IMR-90 (cell line): ENCODE results near the gene NELL1. TPM values are rescaled to one million over a fixed set of nuclear protein-coding genes. Genes with fewer than 3 reads are reported as not detected.

Experiments
- ATAC-seq: fragments of 200-7000 bp; cut with Tn5 transposase; 2 replicates; pipeline ENCODE4 v1.9.1; 2020; ENCODE audit warnings: low read depth, mild to moderate bottlenecking, moderate library complexity
- BruUV-seq: library from RNA; stranded (reverse); fragments of 400-500 nt; replicated peaks from 2 replicates; lab custom pipeline; 2021; lab: Mats Ljungman, UMichigan
- CTCF ChIA-PET: fragments of 300-600 bp; formaldehyde crosslinking; extraction: SDS; loops from one replicate; lab custom pipeline; 2021; ENCODE audit warnings: antibody characterized with exemption; lab: Yijun Ruan, JAX
- POLR2A ChIA-PET: fragments of 300-600 bp; sonication (Branson Sonifier 250); formaldehyde crosslinking; loops from one replicate; lab custom pipeline; 2022; ENCODE audit warnings: antibody characterized with exemption; ENCODE audit not compliant: unreplicated experiment; lab: Charles Lee
- DNase-seq: peaks from one replicate; pipeline ENCODE4 v3.0.0; 2013
- H2AFZ ChIP-seq: replicated peaks from 2 replicates; pipeline ENCODE3; 2013; ENCODE audit warnings: low read length, mild to moderate bottlenecking; ENCODE audit not compliant: poor library complexity
- H2AK5ac ChIP-seq: 2 replicates; pipeline ENCODE4 v1.6.1; 2013; ENCODE audit warnings: low read depth, low read length, inconsistent platforms
- H2AK9ac ChIP-seq: replicated peaks from 2 replicates; pipeline ENCODE3; 2013; ENCODE audit warnings: mild to moderate bottlenecking, low read depth, low read length, moderate library complexity; ENCODE audit not compliant: poor library complexity
- H2BK120ac ChIP-seq: 2 replicates; pipeline ENCODE4 v1.6.1; 2013; ENCODE audit warnings: low read depth, low read length, inconsistent platforms
- H2BK15ac ChIP-seq: 3 replicates; pipeline ENCODE4 v1.6.1; 2013; ENCODE audit warnings: low read depth, low read length, inconsistent platforms
- H2BK20ac ChIP-seq: 2 replicates; pipeline ENCODE4 v1.6.1; 2013; ENCODE audit warnings: low read depth, mild to moderate bottlenecking, inconsistent platforms, low read length, moderate library complexity
- H2BK5ac ChIP-seq: 2 replicates; pipeline ENCODE4 v1.6.1; 2013; ENCODE audit warnings: mild to moderate bottlenecking, low read depth, low read length, inconsistent platforms; ENCODE audit not compliant: poor library complexity, severe bottlenecking
- H3K14ac ChIP-seq: replicated peaks from 2 replicates; pipeline ENCODE4 v1.6.1; 2013; ENCODE audit warnings: low read depth, low read length, inconsistent platforms
- H3K18ac ChIP-seq: 2 replicates; pipeline ENCODE4 v1.6.1; 2013; ENCODE audit warnings: low read depth, low read length, control low read depth
- H3K23ac ChIP-seq: 2 replicates; pipeline ENCODE4 v1.6.1; 2013; ENCODE audit warnings: low read depth, low read length, inconsistent platforms
- H3K27ac ChIP-seq: 2 replicates; pipeline ENCODE4 v1.5.1; 2013; ENCODE audit warnings: mild to moderate bottlenecking, control low read depth, low read length; ENCODE audit not compliant: insufficient read depth
- H3K27me3 ChIP-seq: 2 replicates; pipeline ENCODE4 v1.6.1; 2013; ENCODE audit warnings: low read length; ENCODE audit not compliant: control insufficient read depth, insufficient read depth
- H3K36me3 ChIP-seq: 2 replicates; pipeline ENCODE4 v1.6.1; 2013; ENCODE audit warnings: low read length, mixed read lengths; ENCODE audit not compliant: control insufficient read depth, insufficient read depth
- H3K4ac ChIP-seq: 2 replicates; pipeline ENCODE4 v1.6.1; 2013; ENCODE audit warnings: low read depth, low read length, inconsistent platforms
- H3K4me1 ChIP-seq: 2 replicates; pipeline ENCODE4 v1.6.1; 2013; ENCODE audit warnings: low read length, mixed read lengths; ENCODE audit not compliant: control insufficient read depth, insufficient read depth
- H3K4me2 ChIP-seq: 2 replicates; pipeline ENCODE4 v1.6.1; 2013; ENCODE audit warnings: low read depth, mild to moderate bottlenecking, control low read depth, low read length, moderate library complexity
- H3K4me3 ChIP-seq: 2 replicates; pipeline ENCODE4 v1.5.1; 2013; ENCODE audit warnings: low read depth, mild to moderate bottlenecking, control low read depth, low read length, moderate library complexity; ENCODE audit not compliant: insufficient read depth
- H3K56ac ChIP-seq: 2 replicates; pipeline ENCODE4 v1.6.1; 2013; ENCODE audit warnings: low read length, inconsistent platforms; ENCODE audit not compliant: insufficient read depth; ENCODE audit errors: extremely low read depth
- H3K79me1 ChIP-seq, 2 experiments: 2 replicates each; pipeline ENCODE4 v1.6.1; 2013; ENCODE audit warnings: low read length in 2 of 2, inconsistent platforms in 1 of 2, low read depth in 1 of 2
- H3K9ac ChIP-seq: 2 replicates; pipeline ENCODE4 v1.6.1; 2013; ENCODE audit warnings: low read depth, low read length, control low read depth
- H3K9me1 ChIP-seq: 2 replicates; pipeline ENCODE4 v1.6.1; 2013; ENCODE audit warnings: low read length, inconsistent platforms; ENCODE audit not compliant: insufficient read depth
- H3K9me3 ChIP-seq: 2 replicates; pipeline ENCODE4 v1.6.1; 2013; ENCODE audit warnings: low read length; ENCODE audit not compliant: control insufficient read depth, insufficient read depth
- H4K20me1 ChIP-seq: 2 replicates; pipeline ENCODE4 v1.6.1; 2013; ENCODE audit warnings: low read length, inconsistent platforms; ENCODE audit not compliant: insufficient read depth
- H4K5ac ChIP-seq: 2 replicates; pipeline ENCODE4 v1.6.1; 2013; ENCODE audit warnings: mild to moderate bottlenecking, low read depth, low read length, control low read depth
- H4K8ac ChIP-seq, 2 experiments: 2 replicates each; pipeline ENCODE4 v1.6.1; 2013; ENCODE audit warnings: low read depth in 2 of 2, low read length in 2 of 2, control low read depth in 1 of 2, inconsistent platforms in 1 of 2
- H4K91ac ChIP-seq: 2 replicates; pipeline ENCODE4 v1.6.1; 2013; ENCODE audit warnings: low read depth, low read length, inconsistent platforms; ENCODE audit not compliant: insufficient read depth
- BHLHE40 ChIP-seq: fragments of 150-350 bp; IDR thresholded peaks from 2 replicates; pipeline ENCODE4 v1.6.1; 2016; ENCODE audit warnings: mild to moderate bottlenecking, low read depth, low read length
- CEBPB ChIP-seq: IDR thresholded peaks from 2 replicates; pipeline ENCODE4 v1.6.1; 2012; ENCODE audit warnings: low read depth, low read length, improper control_type of control experiment
- CHD1 ChIP-seq: IDR thresholded peaks from 2 replicates; pipeline ENCODE4 v1.6.1; 2012; ENCODE audit warnings: low read depth, low read length, improper control_type of control experiment
- MAFK ChIP-seq: IDR thresholded peaks from 2 replicates; pipeline ENCODE4 v1.6.1; 2012; ENCODE audit warnings: low read depth, low read length, improper control_type of control experiment
- MAZ ChIP-seq: IDR thresholded peaks from 2 replicates; pipeline ENCODE4 v1.6.1; 2012; ENCODE audit warnings: low read depth, mild to moderate bottlenecking, low read length, improper control_type of control experiment, moderate library complexity, borderline replicate concordance
- NFE2L2 ChIP-seq: fragments of 150-350 bp; IDR thresholded peaks from 2 replicates; pipeline ENCODE4 v1.6.1; 2016; ENCODE audit warnings: low read depth, mild to moderate bottlenecking, low read length
- POLR2A ChIP-seq: IDR thresholded peaks from 2 replicates; pipeline ENCODE4 v1.6.1; 2012; ENCODE audit warnings: mild to moderate bottlenecking, low read depth, low read length
- RAD21 ChIP-seq: IDR thresholded peaks from 2 replicates; pipeline ENCODE4 v1.6.1; 2012; ENCODE audit warnings: low read length, improper control_type of control experiment
- RFX5 ChIP-seq: IDR thresholded peaks from 2 replicates; pipeline ENCODE4 v1.8.0; 2012; ENCODE audit warnings: low read depth, mild to moderate bottlenecking, low read length, moderate library complexity
- SMC3 ChIP-seq: fragments of 150-350 bp; IDR thresholded peaks from 2 replicates; pipeline ENCODE4 v1.6.1; 2016; ENCODE audit warnings: low read depth, mild to moderate bottlenecking, antibody characterized with exemption, low read length, moderate library complexity
- WGBS, 2 experiments: methylation state at CpG; one replicate each; pipeline versions ENCODE4 v1.1.5 to v1.1.7; 2013; ENCODE audit warnings: missing lambda C conversion rate in 2 of 2; ENCODE audit not compliant: insufficient read length in 1 of 2; ENCODE audit errors: extremely low coverage in 2 of 2; 5-methylcytosine and 5-hydroxymethylcytosine counted together
- dilution Hi-C: fragments of 300-500 bp; cut with HindIII; formaldehyde crosslinking; loops from one replicate; pipeline ENCODE4 v1.14.3; 2018; ENCODE audit warnings: low sequenced_read_pairs; ENCODE audit not compliant: unreplicated experiment
- in situ Hi-C: fragments of 300-500 bp; cut with MboI; formaldehyde crosslinking; loops from 3 replicates; pipeline ENCODE4 v1.14.3; 2019; ENCODE audit warnings: low sequenced_read_pairs, inconsistent platforms, mixed read lengths
- intact Hi-C: fragments of 100-400 bp; cut with micrococcal nuclease; formaldehyde crosslinking; loops from 2 replicates; pipeline ENCODE4 v1.10.0; 2022
- polyA plus RNA-seq, 3 experiments: library from polyadenylated mRNA; depleted of rRNA; stranded (reverse); fragments of >200 nt; gene quantifications; 2 replicates each; pipeline ENCODE4 v1.2.3, GENCODE V29; 2012; ENCODE audit warnings: low replicate concordance in 1 of 3
- total RNA-seq: library from RNA; depleted of rRNA; stranded (reverse); fragments of >200 nt; gene quantifications from 2 replicates; pipeline ENCODE4 v1.2.3, GENCODE V29; 2012
- TF ChIP-seq, protein P1 (sequence below): conservative IDR thresholded peaks from 2 replicates; pipeline ENCODE4 v1.5.1; 2012; ENCODE audit warnings: mild to moderate bottlenecking, low read depth, low read length, improper control_type of control experiment
- TF ChIP-seq, protein P2 (sequence below): fragments of 150-350 bp; IDR thresholded peaks from 2 replicates; pipeline ENCODE4 v1.6.1; 2016; ENCODE audit warnings: low read depth, mild to moderate bottlenecking, low read length, moderate library complexity, borderline replicate concordance
- TF ChIP-seq, protein P3 (sequence below): fragments of 150-350 bp; IDR thresholded peaks from 2 replicates; pipeline ENCODE4 v1.6.1; 2017; ENCODE audit warnings: mild to moderate bottlenecking, antibody characterized with exemption, low read length, low read depth

Gene NELL1
- total and polyA plus RNA-seq, 2 of the 4 experiments (the other 2 are of a cell fraction), result not detected

DNA sequence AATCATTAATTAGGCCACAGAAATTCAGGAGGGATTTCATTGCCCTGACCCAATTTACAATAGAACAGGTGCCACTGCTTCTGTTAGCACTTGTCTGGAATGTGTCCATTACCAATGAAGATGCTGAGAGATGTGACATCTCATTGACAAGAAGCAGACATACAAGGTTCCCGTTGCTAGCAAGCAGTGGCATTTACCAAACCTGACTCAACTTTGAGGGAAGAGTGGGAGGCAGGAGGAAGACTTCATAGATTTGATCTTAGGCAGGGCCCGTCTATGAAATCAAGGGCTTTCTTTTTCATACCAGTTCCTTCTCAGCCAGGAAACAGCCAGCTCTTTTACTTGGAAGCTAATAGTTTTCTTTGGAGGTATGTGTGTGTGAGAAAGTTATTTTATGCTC, 280.2 kb downstream of the NELL1 start:
- in situ Hi-C loops, result no loop called here
- dilution Hi-C loops, result no loop called here
- BruUV-seq, result no TSS peak
- Histone ChIP-seq H3K9ac (no peak overlapping the region), H4K5ac (no peak overlapping the region), H2AK5ac (no peak overlapping the region), H4K20me1 (no peaks in the 10 kb centered on the region), H3K9me1 (no peaks in the 10 kb centered on the region), H2BK15ac (no peak overlapping the region), H3K27ac (no peak overlapping the region), H3K9me3 (peaks cover 7% of the 10 kb centered on the region), H3K27me3 (no peaks in the 10 kb centered on the region), H3K36me3 (no peaks in the 10 kb centered on the region), H3K4me1 (no peaks in the 10 kb centered on the region), H3K4ac (no peak overlapping the region), H4K91ac (no peak overlapping the region), H3K4me2 (no peak overlapping the region), H3K14ac (no peak overlapping the region), H2AFZ (no peak overlapping the region), H3K79me1 (no peaks in the 10 kb centered on the region), H3K56ac (no peak overlapping the region), H2BK20ac (no peak overlapping the region), H2BK120ac (no peak overlapping the region), H2AK9ac (no peak overlapping the region), H3K18ac (no peak overlapping the region), H3K23ac (no peak overlapping the region), H2BK5ac (no peak overlapping the region), H4K8ac (no peak overlapping the region), H3K4me3 (no peak overlapping the region)
- WGBS, 2 experiments, result no CpG with 5 or more reads among the region's 2 CpGs
- ChIA-PET CTCF (no interaction called here), POLR2A (no interaction called here)
- ATAC-seq, result no peak
- TF ChIP-seq CHD1 (no peak), RFX5 (no peak), SMC3 (no peak), BHLHE40 (no peak), MAZ (no peak), RAD21 (no peak), CEBPB (no peak), NFE2L2 (no peak), POLR2A (no peak), MAFK (no peak)
- TF ChIP-seq, protein P1, sequence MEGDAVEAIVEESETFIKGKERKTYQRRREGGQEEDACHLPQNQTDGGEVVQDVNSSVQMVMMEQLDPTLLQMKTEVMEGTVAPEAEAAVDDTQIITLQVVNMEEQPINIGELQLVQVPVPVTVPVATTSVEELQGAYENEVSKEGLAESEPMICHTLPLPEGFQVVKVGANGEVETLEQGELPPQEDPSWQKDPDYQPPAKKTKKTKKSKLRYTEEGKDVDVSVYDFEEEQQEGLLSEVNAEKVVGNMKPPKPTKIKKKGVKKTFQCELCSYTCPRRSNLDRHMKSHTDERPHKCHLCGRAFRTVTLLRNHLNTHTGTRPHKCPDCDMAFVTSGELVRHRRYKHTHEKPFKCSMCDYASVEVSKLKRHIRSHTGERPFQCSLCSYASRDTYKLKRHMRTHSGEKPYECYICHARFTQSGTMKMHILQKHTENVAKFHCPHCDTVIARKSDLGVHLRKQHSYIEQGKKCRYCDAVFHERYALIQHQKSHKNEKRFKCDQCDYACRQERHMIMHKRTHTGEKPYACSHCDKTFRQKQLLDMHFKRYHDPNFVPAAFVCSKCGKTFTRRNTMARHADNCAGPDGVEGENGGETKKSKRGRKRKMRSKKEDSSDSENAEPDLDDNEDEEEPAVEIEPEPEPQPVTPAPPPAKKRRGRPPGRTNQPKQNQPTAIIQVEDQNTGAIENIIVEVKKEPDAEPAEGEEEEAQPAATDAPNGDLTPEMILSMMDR, result no peak
- TF ChIP-seq, protein P2, sequence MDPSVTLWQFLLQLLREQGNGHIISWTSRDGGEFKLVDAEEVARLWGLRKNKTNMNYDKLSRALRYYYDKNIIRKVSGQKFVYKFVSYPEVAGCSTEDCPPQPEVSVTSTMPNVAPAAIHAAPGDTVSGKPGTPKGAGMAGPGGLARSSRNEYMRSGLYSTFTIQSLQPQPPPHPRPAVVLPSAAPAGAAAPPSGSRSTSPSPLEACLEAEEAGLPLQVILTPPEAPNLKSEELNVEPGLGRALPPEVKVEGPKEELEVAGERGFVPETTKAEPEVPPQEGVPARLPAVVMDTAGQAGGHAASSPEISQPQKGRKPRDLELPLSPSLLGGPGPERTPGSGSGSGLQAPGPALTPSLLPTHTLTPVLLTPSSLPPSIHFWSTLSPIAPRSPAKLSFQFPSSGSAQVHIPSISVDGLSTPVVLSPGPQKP, result no peak
- TF ChIP-seq, protein P3, sequence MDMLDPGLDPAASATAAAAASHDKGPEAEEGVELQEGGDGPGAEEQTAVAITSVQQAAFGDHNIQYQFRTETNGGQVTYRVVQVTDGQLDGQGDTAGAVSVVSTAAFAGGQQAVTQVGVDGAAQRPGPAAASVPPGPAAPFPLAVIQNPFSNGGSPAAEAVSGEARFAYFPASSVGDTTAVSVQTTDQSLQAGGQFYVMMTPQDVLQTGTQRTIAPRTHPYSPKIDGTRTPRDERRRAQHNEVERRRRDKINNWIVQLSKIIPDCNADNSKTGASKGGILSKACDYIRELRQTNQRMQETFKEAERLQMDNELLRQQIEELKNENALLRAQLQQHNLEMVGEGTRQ, result no peak
- intact Hi-C loops, result no loop called here
- DNase-seq, result no peak
